Fibroblast of skin of back (primary cell): ENCODE data around the gene MLIP.
A peak's percentile ranks its signal among the peaks of the same experiment; 100 is the strongest.

Source experiments
- DNase-seq: peaks from one replicate; pipeline ENCODE4 v3.0.0-alpha.2; 2013

MLIP gene

DNA sequence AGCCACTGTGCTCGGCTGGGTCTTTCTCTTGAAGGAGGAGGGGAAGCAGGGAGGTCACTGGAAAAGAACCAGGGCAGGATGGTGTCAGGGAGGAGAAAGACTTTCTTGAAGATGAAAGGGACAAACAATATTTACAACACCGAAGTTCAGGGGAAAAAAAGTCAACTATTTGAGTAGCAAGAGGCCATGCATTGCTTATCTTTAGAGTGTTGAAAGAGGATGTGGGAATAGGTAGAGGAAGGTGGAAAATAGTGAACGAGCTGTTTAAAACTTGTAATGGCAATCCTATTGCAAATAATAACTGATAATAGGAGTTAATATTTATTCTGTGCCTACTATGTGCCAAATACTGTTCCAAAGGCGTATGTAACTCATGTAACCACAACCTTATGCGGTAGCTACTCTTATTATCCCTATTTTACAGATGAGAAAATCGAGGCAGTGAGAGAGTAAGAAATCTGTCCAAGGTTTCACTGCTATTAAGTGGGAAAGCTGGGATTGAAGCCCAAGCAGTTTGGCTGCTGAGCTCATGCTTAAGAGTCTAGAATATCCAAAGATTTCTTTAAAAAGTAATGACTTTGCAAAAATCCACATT, 12.7 kb upstream of the MLIP start:
- no peak for DNase-seq

DNA sequence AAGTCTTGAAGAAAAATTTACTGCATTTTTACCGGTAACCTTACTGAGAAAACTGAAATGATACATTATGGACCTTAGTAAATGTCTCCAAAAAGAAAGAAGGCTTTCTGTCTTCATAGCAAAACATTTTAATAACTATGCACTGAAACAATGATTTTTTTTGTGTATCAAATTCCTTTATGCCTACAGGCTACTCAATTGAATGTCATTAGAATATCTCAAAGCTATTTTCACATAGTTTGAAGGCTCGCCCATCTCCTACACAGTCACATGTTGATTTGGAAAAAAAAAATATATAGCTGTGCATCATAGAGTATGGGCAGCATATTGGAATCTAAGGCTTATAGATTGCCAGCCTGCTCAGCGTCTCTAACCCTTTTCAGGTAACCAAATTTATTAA, 12.0 kb upstream of the MLIP start:
- no peak for DNase-seq

- no peak for DNase-seq
Measured at GRCh38 chr6:54100411-54101006, 10.7 kb upstream of the MLIP start.

DNA sequence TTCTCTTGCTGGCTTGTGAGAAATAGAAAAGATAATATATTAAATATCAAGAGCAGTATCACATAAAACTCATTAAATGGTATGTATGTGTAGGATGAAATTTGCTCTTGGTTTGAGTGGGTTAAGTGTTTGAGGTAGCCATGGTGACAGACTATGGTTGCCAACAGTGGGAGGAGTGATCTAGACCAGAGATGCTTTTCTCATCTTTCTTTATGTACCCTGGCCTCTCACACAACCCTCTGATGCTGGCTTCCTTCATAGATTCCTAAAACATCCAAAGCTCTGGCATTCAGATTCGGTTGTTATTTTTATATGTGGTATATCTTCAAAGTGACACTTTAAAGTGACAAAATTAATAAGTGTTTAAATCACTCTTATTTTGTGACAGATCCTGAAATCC, 9.0 kb upstream of the MLIP start:
- no peak for DNase-seq

- DNase-seq, result no peak
Measured at GRCh38 chr6:54103497-54103896, 7.7 kb upstream of the MLIP start.

- DNase-seq, result no peak
Measured at GRCh38 chr6:54106727-54107126, 4.5 kb upstream of the MLIP start.

DNA sequence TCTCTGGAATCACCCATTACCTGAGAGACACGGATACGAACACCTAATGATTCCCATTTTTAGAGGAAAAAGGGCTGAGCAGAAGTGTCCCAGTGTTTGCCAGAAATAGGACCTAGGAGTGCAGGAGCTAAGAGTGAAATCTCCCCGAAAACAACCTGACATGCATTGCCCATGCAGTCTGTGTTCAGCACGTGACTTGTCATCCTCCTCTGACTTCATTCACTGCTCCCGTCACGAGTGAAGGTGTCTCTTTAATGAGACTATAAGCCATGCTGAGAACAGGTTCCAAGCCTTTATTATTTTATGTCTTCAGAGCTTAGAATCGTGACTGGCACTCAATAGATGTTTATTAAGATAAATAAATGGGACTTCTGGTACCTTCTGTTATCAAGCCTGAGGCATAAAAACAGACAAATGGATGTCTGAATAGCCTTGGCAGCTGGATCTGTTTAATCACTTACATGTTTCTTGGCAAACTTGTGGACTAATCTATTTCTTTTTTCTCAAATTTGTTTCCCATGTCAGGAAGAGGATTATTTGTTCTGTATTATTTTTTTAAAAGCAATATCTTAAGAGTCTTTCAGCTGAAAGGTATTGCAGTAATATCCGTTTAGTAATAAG, 3.7 kb upstream of the MLIP start:
- DNase-seq, result no peak

GRCh38 chr6:54108271-54108670, 3.0 kb upstream of the MLIP start:
- no peak for DNase-seq

GRCh38 chr6:54109586-54109985, 1.7 kb upstream of the MLIP start:
- DNase-seq, result no peak

GRCh38 chr6:54112151-54112650, 958 bp downstream of the MLIP start:
- no peak for DNase-seq

DNA sequence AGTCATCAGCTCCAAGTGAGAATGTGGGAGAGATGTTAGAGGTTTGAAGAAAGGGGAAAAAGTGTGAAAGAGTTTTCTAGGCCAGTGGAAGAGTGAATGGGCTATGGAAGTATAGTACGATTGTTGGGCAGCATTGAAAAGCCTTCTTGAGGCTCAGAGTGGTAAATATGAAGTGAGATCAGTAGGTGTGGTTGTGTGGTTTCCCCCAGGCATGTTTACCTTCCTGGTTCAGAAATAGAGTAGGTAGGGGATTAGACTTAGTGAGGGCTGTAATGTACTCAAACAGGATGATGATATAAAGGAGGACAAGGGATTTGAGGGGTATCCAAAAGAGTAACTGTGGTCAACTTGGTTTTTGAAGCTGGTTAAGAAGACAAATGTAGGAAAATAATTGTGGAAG, 3.7 kb downstream of the MLIP start:
- no peak for DNase-seq

DNA sequence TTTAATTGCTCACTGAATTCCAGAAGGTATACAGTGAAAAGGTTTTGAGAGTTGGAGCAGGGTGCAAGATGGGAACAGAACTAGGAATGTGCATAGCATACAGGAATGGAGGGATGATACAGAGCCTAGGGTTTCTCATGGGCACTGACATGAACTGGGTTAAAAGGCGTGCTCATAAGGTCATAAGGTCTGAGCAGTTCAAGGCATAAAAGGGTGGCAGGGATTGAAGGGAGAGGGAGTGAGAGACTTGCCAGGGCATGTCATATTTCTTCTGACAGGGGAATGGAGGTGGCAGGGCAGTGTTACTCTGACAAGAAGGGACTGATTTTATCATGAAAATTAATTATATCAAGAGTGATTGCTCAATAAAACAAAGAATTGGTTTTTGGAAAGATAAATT, 4.7 kb downstream of the MLIP start:
- no peak for DNase-seq

DNA sequence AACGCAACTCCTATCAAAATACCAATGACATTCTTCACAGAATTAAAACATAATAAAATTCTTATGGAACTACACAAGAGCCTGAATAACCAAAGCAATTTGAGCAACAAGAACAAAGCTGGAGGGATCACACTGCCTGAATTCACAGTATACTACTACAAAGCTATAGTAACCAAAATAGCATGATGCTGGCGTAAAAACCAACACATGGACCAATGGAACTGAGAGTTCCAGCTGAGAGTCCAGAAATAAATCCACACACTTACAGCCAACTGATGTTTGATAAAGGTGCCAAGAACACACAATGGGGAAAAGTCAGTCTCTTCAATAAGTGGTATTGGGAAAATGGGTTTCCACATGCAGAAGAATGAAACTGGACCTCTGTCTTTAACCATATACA, 6.9 kb downstream of the MLIP start:
- no peak for DNase-seq

DNA sequence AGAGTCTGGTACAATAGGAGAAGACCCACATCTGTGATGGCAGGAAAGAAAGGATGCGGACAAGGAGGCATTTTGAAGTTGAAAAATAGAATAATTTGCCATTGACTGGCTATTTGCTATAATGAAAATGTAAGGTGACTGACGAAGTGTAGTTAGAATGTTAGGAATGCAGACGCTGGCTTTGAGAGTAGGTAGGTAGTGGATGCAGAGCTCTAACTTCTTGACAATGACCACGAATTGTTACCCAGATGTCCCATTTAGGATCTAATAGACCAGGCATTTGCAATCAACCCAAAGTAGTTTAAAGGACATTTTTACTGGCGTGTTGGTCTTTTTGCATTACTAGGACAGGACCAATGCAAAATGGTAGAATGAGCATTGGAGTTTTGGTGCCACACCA, 14.2 kb downstream of the MLIP start:
- DNase-seq, result no peak

DNA sequence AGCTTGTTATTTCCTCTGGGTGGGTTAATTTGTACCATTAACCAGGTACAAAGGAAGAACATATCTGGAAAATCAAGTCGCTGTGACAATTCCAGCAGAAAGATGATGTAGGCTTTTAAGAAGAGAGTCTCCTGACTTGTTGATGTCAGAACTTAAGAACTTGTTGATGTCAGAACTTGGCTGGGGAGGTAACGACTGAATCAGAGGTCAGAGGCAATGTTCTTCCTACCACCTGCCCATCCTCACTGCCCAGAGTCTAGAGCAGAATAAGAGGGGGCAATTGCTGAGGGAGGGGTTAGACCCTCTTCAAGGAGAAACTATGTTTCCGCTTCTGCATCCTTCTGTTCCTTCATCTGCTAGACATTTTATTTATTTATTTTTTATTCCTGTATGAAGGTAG, 18.9 kb downstream of the MLIP start:
- no peak for DNase-seq

DNA sequence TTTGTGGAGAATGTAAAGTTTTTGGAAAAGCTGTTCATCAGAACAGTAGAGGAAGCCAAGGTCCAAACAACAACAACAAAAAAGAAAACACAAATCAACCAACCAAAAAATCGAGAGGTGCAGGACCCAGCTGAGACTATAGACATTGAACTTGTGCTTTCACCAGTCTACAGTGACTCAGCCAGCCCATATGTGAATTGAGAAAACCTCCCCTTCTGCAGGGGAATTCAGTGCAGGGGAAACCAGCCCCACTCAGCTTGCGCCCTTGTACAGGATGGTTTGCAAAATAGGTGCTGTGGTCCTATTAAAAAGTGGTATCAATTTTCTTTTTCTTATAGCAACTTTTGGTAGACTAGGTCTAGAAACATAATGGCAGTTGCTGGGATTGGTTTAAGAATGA, 21.3 kb downstream of the MLIP start:
- no peak for DNase-seq

- DNase-seq, result no peak
Measured at GRCh38 chr6:54133186-54133585, 21.9 kb downstream of the MLIP start.

- DNase-seq, result peak; percentile 1
Measured at GRCh38 chr6:54134935-54135334, 23.7 kb downstream of the MLIP start.

DNA sequence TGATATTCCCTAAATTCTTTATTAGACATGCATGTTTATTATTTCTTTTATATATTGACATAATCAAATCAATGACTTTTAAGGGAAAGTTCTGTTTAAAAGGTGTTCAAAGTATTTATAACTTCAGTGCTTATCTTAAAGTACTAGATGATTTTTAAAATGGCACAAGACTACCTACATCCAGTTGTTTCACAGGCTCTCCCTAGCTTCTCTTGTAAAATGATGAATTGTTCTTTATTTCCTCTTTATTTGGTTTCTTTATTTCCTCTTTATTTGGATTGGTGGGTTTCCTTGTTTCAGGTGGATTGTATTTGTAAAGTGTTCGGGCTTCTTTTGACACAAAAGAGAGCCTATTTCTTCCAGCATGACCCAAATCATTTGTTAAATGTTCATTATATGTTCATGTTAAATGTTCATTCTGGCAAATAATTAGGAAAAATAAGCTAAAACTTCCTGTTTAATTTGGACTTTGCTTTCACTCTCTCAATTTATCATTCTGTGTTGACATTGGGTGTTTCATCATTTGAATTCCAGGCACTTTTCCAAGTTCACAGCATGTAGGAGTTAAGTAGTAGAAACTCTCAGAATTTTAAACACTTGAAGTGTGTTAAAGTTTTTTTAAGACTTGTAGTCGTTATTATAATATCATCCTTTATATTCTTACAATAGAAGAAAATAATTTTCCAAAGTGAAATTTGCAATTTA, 24.6 kb downstream of the MLIP start:
- DNase-seq, result peak; percentile 75

DNA sequence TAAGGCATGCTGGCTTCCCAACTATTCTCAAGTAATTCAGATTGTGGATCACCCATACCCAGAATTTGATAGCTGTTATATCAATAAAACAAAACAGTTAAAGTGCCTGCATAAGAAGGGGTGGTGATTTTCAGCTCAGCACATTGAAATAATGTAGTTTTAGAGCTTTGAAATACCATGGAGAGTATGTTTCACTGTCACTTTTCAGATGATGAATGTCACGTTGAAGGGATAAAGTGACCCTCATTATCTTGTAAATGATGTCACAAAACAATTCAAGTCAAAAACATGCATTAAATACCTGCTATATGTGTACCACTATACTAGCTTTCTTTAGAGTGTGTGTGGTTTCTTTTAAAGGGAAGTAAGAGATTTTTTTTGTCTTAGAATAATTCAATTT, 27.6 kb downstream of the MLIP start:
- DNase-seq, result no peak

- DNase-seq, result no peak
Measured at GRCh38 chr6:54140811-54141210, 29.6 kb downstream of the MLIP start.

- DNase-seq, result no peak
Measured at GRCh38 chr6:54142889-54143519, 31.8 kb downstream of the MLIP start.

DNA sequence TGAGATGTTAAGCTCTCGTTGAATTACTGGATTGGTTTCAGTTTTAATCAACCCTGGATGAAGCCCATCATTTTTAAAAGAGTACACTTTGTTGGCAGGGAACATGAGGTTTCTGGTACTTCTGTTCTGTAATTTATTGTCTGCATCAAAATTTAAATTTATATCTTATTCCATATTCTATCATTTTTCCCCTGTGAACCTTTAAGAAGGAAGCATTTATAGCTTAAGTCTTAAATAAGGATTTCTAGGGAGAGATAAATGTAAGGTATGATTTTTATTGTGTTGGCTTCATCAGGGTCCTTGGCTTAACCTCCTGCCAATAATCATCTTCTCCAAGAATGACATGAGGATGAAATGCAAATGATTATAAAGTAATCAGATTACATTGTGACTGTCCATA, 40.6 kb downstream of the MLIP start:
- DNase-seq, result no peak
